Bronchial epithelial cell (primary cell): ENCODE data around the gene S100A4. TPM values are rescaled to one million over a fixed set of nuclear protein-coding genes. Genes with fewer than 3 reads are reported as not detected.
A peak's percentile ranks its signal among the peaks of the same experiment; 100 is the strongest.

Experiments used
- DNase-seq: peaks from one replicate; pipeline ENCODE4 v3.0.0-alpha.2; 2010; ENCODE audit warnings: low read depth
- FAIRE-seq: peaks from 2 replicates; lab custom pipeline; 2011; peaks lifted over from hg19 to GRCh38; lab: Jason Lieb, UNC
- H3K27me3 ChIP-seq: 2 replicates; pipeline ENCODE4 v1.5.1; 2011; ENCODE audit warnings: low read length; ENCODE audit not compliant: control insufficient read depth, insufficient read depth
- H3K36me3 ChIP-seq: 2 replicates; pipeline ENCODE4 v1.5.1; 2011; ENCODE audit warnings: low read length; ENCODE audit not compliant: control insufficient read depth, insufficient read depth
- H3K4me3 ChIP-seq: 2 replicates; pipeline ENCODE4 v1.5.1; 2011; ENCODE audit warnings: mild to moderate bottlenecking, low read depth, low read length, control low read depth
- total RNA-seq: library from RNA; depleted of rRNA; stranded (reverse); fragments of >200 nt; gene quantifications from 2 replicates; pipeline ENCODE4 v1.2.1, GENCODE V29; 2014
- TF ChIP-seq, protein P1 (sequence below): IDR thresholded peaks from 2 replicates; pipeline ENCODE4 v1.5.1; 2011; ENCODE audit warnings: mild to moderate bottlenecking, moderate library complexity, low read length, control low read depth, inconsistent platforms; ENCODE audit not compliant: insufficient read depth, severe bottlenecking

Gene S100A4
- total RNA-seq, 1 donor from 2014 or later = 10.8 TPM

DNA sequence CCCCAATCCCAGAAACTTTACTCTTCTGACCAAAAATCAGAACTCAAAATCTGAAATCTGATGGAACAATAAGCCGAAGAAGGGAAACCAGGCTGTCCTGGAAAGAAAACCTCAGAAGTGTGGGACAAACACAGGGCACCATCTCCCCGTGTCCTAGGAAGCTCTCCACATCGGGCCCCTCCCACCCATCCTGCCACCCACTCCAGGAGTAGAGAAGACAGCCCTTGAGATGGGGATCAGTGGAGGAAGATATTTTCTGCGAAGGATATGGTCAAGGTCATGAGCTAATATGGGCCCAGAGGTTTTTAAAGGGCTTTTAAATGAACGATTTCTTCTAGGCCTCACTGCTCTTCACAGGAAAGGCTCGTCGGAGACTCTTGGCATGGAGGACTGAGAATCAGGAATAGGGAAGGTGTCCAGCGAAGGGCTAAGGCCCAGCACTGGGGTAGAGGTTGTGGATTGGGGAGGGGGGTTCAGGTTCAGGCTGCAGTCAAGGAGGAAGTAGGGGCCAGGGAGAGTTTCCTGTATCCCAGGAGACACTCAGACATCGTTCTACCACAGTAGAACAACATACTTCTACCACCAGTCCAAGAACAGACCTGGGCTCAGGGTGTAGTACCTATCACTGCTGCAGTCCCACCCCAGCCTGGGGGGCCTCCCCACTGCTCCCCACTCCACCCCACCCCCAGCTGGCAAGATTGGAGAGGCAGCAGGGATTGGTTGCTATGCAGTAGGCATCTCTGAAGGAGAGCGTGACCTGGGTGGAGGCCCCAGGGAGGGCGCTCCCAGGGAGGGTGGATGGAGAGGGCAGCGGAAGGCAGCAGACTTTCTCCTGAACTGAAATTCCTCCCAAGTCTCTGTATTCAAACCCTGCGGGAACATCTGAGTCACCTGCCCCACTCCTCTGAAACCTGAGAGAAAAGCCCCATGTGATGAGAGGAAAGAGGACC lies 3.7 kb downstream of the S100A4 start:
- no peaks in the 10 kb centered on the region for H3K27me3 ChIP-seq
- FAIRE-seq = no peak
- no peaks in the 10 kb centered on the region for H3K36me3 ChIP-seq
- no peak for DNase-seq
- TF ChIP-seq, protein P1, sequence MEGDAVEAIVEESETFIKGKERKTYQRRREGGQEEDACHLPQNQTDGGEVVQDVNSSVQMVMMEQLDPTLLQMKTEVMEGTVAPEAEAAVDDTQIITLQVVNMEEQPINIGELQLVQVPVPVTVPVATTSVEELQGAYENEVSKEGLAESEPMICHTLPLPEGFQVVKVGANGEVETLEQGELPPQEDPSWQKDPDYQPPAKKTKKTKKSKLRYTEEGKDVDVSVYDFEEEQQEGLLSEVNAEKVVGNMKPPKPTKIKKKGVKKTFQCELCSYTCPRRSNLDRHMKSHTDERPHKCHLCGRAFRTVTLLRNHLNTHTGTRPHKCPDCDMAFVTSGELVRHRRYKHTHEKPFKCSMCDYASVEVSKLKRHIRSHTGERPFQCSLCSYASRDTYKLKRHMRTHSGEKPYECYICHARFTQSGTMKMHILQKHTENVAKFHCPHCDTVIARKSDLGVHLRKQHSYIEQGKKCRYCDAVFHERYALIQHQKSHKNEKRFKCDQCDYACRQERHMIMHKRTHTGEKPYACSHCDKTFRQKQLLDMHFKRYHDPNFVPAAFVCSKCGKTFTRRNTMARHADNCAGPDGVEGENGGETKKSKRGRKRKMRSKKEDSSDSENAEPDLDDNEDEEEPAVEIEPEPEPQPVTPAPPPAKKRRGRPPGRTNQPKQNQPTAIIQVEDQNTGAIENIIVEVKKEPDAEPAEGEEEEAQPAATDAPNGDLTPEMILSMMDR = no peak
- H3K4me3 ChIP-seq = no peak overlapping the region

DNA sequence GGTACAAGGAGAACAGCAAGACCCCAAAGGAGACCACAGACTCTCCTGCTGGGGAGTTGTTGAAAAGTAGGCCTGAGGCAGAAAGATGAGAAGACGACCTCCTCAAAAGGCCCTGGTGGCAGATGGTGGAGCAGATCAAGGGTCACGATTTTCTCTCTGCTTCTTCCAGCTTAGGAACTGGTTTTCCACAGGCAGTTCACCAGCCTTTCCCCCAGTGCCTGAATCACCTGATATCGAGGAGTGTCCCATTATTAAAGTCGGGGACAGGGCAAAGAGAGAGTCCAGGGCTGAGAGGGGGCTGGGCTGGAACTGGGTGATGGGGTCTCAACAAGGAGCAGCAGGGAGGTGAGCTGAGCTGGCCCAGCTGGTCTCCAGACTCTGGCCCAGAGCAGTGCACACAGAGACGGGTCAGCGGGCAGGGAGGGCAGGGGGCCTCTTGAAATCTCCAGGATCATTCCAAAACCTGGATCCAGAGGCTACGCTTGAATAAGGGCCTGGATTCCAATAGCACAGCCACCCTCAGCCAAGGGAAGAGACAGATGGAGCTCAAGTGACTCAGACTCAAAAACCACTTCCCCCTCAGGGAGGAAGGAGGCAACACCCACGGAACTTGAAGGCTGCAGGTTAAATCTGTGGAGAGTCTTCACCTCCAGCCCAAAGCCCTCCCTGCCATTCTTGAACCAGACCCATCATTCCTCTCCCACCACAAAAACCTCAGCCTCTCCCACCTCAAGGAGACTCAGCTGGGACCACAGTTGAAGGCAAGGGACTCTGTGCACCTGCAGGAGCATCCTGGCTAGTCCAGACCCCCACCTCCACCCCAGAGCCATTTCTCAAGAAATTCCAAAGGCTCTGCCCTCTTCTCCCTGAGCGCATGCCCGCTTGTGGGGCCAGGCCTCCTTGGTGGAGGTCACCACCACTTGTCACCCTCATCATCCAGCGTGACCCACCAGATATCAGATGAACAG lies 4.9 kb downstream of the S100A4 start, which contains the start of gene S100A5:
S100A5 (minus strand) TSS at position 541 of the 968 bp plus-strand sequence. CDS start 743 bp downstream, outside the sequence.
- Histone ChIP-seq H3K27me3 (no peaks in the 10 kb centered on the region), H3K4me3 (no peak within 1 kb of the TSS), H3K36me3 (no peaks in the 10 kb centered on the region)
- DNase-seq = peak; percentile 71
- TF ChIP-seq, protein P1 = no peak
- FAIRE-seq = no peak

DNA sequence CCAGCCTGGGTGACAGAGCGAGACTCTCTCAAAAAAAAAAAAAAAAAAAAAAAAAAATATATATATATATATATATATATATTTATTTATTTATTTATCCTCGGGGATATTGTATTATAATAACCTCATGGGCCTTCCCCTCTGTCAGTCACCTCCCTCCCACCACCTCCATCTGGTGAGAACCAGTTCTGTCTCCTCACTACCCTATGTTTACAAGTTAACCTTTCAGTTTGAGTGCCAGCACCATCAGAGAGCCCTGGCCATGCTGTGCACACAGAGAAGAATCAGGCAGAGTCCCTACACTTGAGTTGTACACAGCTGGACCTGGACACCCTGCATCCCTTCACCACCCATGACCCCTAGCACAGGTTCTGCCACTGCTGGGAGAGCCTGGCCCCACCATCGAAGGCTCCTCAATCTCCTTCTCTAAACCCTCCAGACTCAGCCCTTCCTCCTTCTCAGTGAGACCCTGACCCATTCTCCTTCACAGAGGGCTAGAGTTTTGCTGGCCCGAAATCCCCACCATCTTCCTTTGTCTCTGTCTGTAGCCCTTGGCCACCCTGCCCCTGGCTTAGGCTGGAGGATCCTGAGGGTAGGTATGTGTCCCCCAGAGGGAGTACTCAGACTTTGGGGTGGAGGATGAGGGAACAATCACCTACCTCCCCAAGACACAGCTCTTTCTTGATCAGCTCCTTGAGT lies 6.1 kb downstream of the S100A4 start:
- Histone ChIP-seq H3K36me3 (peaks cover 9% of the 10 kb centered on the region), H3K4me3 (no peak overlapping the region), H3K27me3 (no peaks in the 10 kb centered on the region)
- TF ChIP-seq, protein P1 = no peak
- no peak for FAIRE-seq
- no peak for DNase-seq

DNA sequence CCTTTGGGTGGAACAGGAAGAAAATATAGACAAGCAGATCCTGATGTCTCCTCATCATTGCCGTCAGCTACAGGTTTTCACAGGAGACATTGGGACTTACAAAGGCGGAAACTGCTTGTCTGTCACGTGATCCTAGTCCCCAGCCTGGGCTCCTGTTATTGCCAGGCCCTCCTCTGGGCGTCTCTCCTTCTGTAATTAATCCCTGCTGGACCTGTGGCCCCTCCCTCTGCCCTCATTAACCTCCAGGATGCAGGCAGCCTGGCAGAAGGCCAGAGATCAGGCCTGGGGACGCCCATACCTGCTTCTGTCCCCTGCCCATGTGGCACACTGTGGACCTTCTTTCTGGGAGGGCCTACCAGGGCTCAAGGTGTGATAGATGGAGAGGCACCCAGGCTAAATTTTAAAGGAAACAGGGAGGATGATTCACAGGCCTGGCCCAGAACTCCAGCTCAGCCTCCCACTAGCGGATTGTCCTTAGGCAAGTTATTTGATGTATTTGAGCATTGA lies 7.2 kb downstream of the S100A4 start:
- TF ChIP-seq, protein P1 = no peak
- DNase-seq (peak; percentile 50), FAIRE-seq (no peak)
- no peaks in the 10 kb centered on the region for H3K27me3 ChIP-seq
- H3K36me3 ChIP-seq = peaks cover 9% of the 10 kb centered on the region
- H3K4me3 ChIP-seq = no peak overlapping the region

DNA sequence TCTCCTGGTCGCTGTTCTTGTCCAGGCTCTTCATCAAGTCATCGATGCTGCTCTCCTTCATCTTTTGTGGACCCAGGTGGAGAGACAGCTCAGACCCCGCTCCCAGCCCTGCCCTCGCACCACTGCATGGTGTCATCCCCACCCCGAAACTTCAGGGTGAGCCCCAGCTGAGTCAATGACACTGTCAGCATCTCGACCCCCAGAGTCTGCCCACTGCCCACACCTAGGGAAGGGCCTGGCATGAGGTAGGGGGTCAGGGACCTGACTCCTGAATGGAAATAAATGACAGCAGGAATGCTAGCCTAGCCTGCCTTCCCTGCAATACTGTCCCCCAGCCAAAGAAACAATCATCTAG lies 8.3 kb downstream of the S100A4 start:
- peaks cover 9% of the 10 kb centered on the region for H3K36me3 ChIP-seq
- FAIRE-seq (no peak), DNase-seq (no peak)
- no peaks in the 10 kb centered on the region for H3K27me3 ChIP-seq
- no peak overlapping the region for H3K4me3 ChIP-seq
- TF ChIP-seq, protein P1 = no peak
